Kidney epithelial cell (primary cell): Measurements from ENCODE around the gene PRKCA. TPM values are rescaled to one million over a fixed set of nuclear protein-coding genes. Genes with fewer than 3 reads are reported as not detected.
A peak's percentile ranks its signal among the peaks of the same experiment; 100 is the strongest.
"Not testable (repeated sequence)": the region's sequence is repeated elsewhere in the genome, so short reads cannot be mapped to it uniquely, and the experiment has no call there.

Experiments
- DNase-seq: peaks from one replicate; pipeline ENCODE4 v3.0.0-alpha.2; 2010; ENCODE audit warnings: low read depth
- H3K27me3 ChIP-seq: 2 replicates; pipeline ENCODE4 v1.6.0; 2011; ENCODE audit warnings: low read length; ENCODE audit not compliant: control insufficient read depth, insufficient read depth
- H3K36me3 ChIP-seq: 2 replicates; pipeline ENCODE4 v1.5.1; 2011; ENCODE audit warnings: low read length; ENCODE audit not compliant: control insufficient read depth, insufficient read depth
- H3K4me3 ChIP-seq: 2 replicates; pipeline ENCODE4 v1.5.1; 2011; ENCODE audit warnings: low read depth, mild to moderate bottlenecking, control low read depth, low read length
- CTCF ChIP-seq: IDR thresholded peaks from 2 replicates; pipeline ENCODE4 v1.5.1; 2011; ENCODE audit warnings: mild to moderate bottlenecking, moderate library complexity, low read length, control low read depth, inconsistent platforms; ENCODE audit not compliant: insufficient read depth, poor library complexity, severe bottlenecking
- total RNA-seq: library from RNA; depleted of rRNA; stranded (reverse); fragments of >200 nt; gene quantifications from 2 replicates; pipeline ENCODE4 v1.2.3, GENCODE V29; 2015

The PRKCA gene
- total RNA-seq, 1 donor from 2014 or later = 5.7 TPM

GRCh38 chr17:66612993-66613392 is 310.6 kb downstream of the PRKCA start:
- TF ChIP-seq CTCF = no peak
- Histone ChIP-seq H3K27me3 (no peaks in the 10 kb centered on the region), H3K4me3 (no peak overlapping the region)

GRCh38 chr17:66614469-66614868 is 312.1 kb downstream of the PRKCA start:
- TF ChIP-seq CTCF = no peak
- H3K27me3 ChIP-seq = no peaks in the 10 kb centered on the region
- H3K36me3 ChIP-seq = no peaks in the 10 kb centered on the region
- no peak for DNase-seq
- no peak overlapping the region for H3K4me3 ChIP-seq

More at GRCh38 chr17:66612993-66613392, 310.6 kb downstream of the PRKCA start:
- no peak for DNase-seq
- no peaks in the 10 kb centered on the region for H3K36me3 ChIP-seq

GRCh38 chr17:66619206-66619605 is 316.8 kb downstream of the PRKCA start:
- no peak for DNase-seq
- H3K27me3 ChIP-seq = no peaks in the 10 kb centered on the region
- H3K36me3 ChIP-seq = no peaks in the 10 kb centered on the region
- no peak for TF ChIP-seq CTCF
- H3K4me3 ChIP-seq = no peak overlapping the region

GRCh38 chr17:66620528-66620927 is 318.1 kb downstream of the PRKCA start:
- Histone ChIP-seq H3K27me3 (no peaks in the 10 kb centered on the region), H3K36me3 (no peaks in the 10 kb centered on the region), H3K4me3 (no peak overlapping the region)
- DNase-seq = no peak
- no peak for TF ChIP-seq CTCF

GRCh38 chr17:66624630-66625029 is 322.2 kb downstream of the PRKCA start:
- not testable (repeated sequence) for H3K36me3 ChIP-seq, DNase-seq, H3K27me3 ChIP-seq

GRCh38 chr17:66625311-66625767 is 322.9 kb downstream of the PRKCA start:
- Histone ChIP-seq H3K36me3 (no peaks in the 10 kb centered on the region), H3K4me3 (no peak overlapping the region), H3K27me3 (no peaks in the 10 kb centered on the region)
- TF ChIP-seq CTCF = peak; percentile 45
- DNase-seq = no peak

More at GRCh38 chr17:66624630-66625029, 322.2 kb downstream of the PRKCA start:
- H3K4me3 ChIP-seq = not testable (repeated sequence)
